HG02973 (cell line): ENCODE results near the gene ANKS1A.

Experiments
- ATAC-seq: cut with Tn5 transposase; IDR thresholded peaks from one replicate; pipeline ENCODE4 v1.9.1; 2021; ENCODE audit warnings: moderate library complexity; ENCODE audit not compliant: unreplicated experiment

ANKS1A gene

GRCh38 chr6:35017411-35018181 lies 128.5 kb downstream of the ANKS1A start:
- ATAC-seq, result no peak

- no peak for ATAC-seq
Observed at GRCh38 chr6:35018182-35018519, 129.1 kb downstream of the ANKS1A start.

DNA sequence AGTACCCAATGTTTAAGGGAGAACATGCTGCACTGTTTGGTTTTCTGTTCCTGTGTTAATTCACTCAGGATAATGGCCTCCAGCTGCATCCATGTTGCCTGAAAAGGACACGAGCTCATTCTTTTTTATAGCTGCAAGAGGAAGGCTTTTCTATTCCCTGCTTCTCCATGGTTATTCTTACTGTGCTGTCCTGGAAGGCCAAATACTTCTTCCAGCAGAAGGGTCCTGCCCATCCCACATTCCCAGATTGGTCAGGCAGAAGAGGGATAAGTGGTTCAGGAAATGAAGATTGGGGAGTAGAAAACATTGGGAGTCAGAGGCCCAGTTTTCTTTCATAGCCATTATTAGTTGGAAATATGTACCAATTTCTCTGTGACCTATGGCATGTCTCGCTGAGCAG lies 129.7 kb downstream of the ANKS1A start:
- no peak for ATAC-seq

DNA sequence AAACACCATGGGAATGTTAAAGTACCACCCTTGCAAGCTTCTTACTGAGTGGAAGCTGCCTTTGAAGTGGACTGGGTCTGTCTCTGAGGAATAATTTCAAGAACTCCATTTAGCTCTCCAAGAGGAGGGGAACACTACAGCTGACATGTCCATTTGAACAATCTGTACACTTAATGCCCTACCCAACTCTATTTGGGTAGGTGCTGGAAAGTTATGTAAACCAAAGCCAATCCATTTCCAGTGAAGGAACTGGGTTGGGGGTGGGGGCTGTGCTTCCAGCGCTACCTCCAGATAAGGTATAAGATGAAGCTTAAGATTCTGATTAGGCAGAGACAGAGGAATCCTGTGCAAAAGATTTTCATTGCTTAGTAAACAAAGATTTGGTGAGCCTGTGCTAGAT lies 130.1 kb downstream of the ANKS1A start:
- ATAC-seq, result no peak

DNA sequence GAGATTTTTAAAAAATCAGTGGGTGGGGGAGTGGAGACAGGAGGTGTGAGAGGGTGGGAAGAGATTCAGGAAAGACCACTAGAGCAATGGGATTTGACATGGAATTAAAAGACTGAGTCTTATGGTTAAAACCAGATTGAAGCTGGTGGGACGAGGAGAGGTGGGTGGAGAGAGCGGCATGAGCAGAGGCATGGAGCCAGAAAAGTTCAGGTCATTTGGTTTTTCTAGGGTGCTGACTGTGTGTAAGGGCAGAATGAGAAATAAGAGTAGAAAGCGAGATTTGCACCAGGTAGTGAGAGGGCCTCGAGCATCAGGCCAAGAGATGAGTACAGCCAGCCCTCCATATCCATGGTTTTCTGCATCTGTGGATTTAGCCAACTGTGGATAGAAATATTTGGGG lies 130.8 kb downstream of the ANKS1A start:
- no peak for ATAC-seq

DNA sequence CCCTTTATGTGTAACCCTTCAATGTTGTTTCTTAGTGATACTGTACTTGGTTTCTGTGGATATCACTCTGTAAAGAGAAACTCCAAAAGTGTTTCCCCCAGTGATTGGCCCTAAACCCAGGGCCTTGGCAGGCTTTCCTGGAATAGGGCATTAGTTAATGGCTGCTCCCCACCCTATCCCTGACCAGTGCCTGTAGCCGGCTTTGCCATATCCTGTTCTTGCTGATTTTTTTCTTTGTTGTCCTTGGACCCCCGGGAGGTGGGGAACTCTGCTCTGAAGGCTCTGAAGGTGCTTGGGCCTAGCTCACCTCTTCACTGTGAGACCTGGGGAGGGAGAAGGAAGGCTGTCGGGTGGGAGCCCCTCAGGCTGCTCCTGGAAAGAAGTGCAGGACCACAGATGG lies 131.9 kb downstream of the ANKS1A start:
- no peak for ATAC-seq

GRCh38 chr6:35023091-35024000 lies 134.3 kb downstream of the ANKS1A start:
- ATAC-seq, result no peak

- no peak for ATAC-seq
Observed at GRCh38 chr6:35024551-35025054, 135.5 kb downstream of the ANKS1A start.

- no peak for ATAC-seq
Observed at GRCh38 chr6:35025232-35026188, 136.5 kb downstream of the ANKS1A start.

- ATAC-seq, result no peak
Observed at GRCh38 chr6:35026434-35027222, 137.6 kb downstream of the ANKS1A start.

- ATAC-seq, result no peak
Observed at GRCh38 chr6:35027807-35028206, 138.8 kb downstream of the ANKS1A start.

- no peak for ATAC-seq
Observed at GRCh38 chr6:35028781-35029769, 140.0 kb downstream of the ANKS1A start.

- no peak for ATAC-seq
Observed at GRCh38 chr6:35030099-35030498, 141.0 kb downstream of the ANKS1A start.

GRCh38 chr6:35031611-35032529 lies 142.8 kb downstream of the ANKS1A start:
- ATAC-seq, result no peak

GRCh38 chr6:35033683-35034082 lies 144.6 kb downstream of the ANKS1A start:
- no peak for ATAC-seq

DNA sequence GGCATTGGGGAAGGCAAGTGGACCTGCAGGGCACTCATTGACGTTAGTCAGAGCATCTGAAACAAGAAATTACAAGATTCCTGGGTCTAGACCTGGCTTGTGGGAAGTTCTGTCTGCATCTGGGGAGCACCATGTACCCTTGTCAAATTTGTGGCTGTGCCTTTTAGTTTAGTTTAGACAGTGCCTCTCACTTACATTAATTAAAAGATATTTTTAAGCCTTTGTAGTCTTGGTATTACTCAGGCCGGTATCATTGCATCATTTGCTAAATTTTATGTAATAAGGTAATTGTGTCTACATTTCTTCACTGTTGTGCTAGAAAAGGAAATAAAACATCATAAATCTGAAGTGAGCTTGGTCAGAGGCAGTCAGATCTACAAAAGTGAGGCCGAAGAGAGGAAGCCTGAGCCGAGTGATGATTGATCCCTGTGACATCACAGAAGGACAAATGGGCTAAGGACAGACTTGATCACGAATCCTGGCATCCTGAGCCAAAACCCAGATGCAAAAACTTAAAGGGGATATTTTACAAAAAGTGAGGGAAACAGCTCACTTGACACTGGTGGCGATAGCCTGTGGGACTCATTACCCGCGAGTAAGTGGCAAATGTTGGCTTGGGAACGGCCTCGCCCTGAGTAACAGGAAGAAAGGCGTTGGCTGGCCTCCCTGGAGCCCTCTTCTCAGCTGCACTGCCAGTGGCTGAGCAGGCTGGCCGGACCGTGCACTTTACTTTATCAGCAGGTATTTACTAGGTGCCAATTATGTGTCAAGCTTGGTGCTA lies 145.5 kb downstream of the ANKS1A start:
- no peak for ATAC-seq

DNA sequence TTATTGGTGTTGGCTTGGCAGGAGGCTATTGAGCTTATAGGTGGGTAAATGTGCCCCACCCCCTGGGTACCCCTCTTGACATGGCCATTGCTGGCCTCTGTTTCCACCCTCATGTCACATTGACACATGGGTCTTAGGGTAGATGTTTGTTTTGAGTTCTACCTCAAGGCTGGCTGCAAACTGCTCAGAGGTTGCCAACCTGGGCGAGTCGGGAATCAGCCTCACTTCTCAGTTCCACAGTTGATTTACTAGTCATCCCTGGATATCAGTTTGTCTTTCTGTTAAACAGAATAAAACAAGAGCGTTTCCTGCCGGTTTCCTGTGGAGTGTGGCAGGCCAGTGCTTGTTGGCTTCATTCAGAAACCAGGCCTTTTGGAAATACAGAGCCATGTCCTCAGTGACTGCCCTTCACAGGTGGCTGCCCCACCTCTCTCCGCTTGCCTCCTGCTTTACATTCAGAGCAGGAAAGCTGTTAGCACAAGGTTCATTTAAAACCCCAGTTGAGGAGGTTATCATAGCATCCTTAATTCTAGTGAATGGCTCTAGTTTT lies 146.5 kb downstream of the ANKS1A start:
- no peak for ATAC-seq
